Measurements from ENCODE around the gene NMS.

The NMS gene

GRCh38 chr2:100518801-100519200 lies 48.5 kb downstream of the NMS start:
- TF ChIP-seq GATA1 (IDR thresholded peaks at IDR 0.05; ENCODE audit: low read depth, low read length) = no peak
- no peak for TF ChIP-seq POLR2A (IDR thresholded peaks at IDR 0.05; ENCODE audit: low read length)

GRCh38 chr2:100520224-100520623 lies 49.9 kb downstream of the NMS start:
- no peak for DNase-seq
- no peak for TF ChIP-seq GATA1 (IDR thresholded peaks at IDR 0.05; ENCODE audit: low read depth, low read length)
- no peak for TF ChIP-seq POLR2A (IDR thresholded peaks at IDR 0.05; ENCODE audit: low read length)

More at GRCh38 chr2:100518801-100519200, 48.5 kb downstream of the NMS start:
- DNase-seq = no peak

GRCh38 chr2:100522430-100522829 lies 52.1 kb downstream of the NMS start:
- DNase-seq = no peak
- no peak for TF ChIP-seq GATA1 (IDR thresholded peaks at IDR 0.05; ENCODE audit: low read depth, low read length)
- TF ChIP-seq POLR2A (IDR thresholded peaks at IDR 0.05; ENCODE audit: low read length) = no peak

GRCh38 chr2:100524331-100524730 lies 54.0 kb downstream of the NMS start:
- TF ChIP-seq GATA1 (IDR thresholded peaks at IDR 0.05; ENCODE audit: low read depth, low read length) = no peak
- no peak for TF ChIP-seq POLR2A (IDR thresholded peaks at IDR 0.05; ENCODE audit: low read length)
- no peak for DNase-seq

- no peak for TF ChIP-seq POLR2A (IDR thresholded peaks at IDR 0.05; ENCODE audit: low read length)
- TF ChIP-seq GATA1 (IDR thresholded peaks at IDR 0.05; ENCODE audit: low read depth, low read length) = no peak
- no peak for DNase-seq
Observed at GRCh38 chr2:100526868-100527267, 56.6 kb downstream of the NMS start.

- DNase-seq = no peak
- TF ChIP-seq POLR2A (IDR thresholded peaks at IDR 0.05; ENCODE audit: low read length) = no peak
- TF ChIP-seq GATA1 (IDR thresholded peaks at IDR 0.05; ENCODE audit: low read depth, low read length) = no peak
Observed at GRCh38 chr2:100527440-100528015, 57.2 kb downstream of the NMS start.

- no peak for DNase-seq
- TF ChIP-seq POLR2A (IDR thresholded peaks at IDR 0.05; ENCODE audit: low read length) = no peak
- TF ChIP-seq GATA1 (IDR thresholded peaks at IDR 0.05; ENCODE audit: low read depth, low read length) = no peak
Observed at GRCh38 chr2:100529176-100529575, 58.9 kb downstream of the NMS start.

- no peak for DNase-seq
- TF ChIP-seq GATA1 (IDR thresholded peaks at IDR 0.05; ENCODE audit: low read depth, low read length) = no peak
- no peak for TF ChIP-seq POLR2A (IDR thresholded peaks at IDR 0.05; ENCODE audit: low read length)
Observed at GRCh38 chr2:100529900-100530299, 59.6 kb downstream of the NMS start.

All from erythroblast (primary cell).